ENCODE results near the gene UBE2K.

DNA sequence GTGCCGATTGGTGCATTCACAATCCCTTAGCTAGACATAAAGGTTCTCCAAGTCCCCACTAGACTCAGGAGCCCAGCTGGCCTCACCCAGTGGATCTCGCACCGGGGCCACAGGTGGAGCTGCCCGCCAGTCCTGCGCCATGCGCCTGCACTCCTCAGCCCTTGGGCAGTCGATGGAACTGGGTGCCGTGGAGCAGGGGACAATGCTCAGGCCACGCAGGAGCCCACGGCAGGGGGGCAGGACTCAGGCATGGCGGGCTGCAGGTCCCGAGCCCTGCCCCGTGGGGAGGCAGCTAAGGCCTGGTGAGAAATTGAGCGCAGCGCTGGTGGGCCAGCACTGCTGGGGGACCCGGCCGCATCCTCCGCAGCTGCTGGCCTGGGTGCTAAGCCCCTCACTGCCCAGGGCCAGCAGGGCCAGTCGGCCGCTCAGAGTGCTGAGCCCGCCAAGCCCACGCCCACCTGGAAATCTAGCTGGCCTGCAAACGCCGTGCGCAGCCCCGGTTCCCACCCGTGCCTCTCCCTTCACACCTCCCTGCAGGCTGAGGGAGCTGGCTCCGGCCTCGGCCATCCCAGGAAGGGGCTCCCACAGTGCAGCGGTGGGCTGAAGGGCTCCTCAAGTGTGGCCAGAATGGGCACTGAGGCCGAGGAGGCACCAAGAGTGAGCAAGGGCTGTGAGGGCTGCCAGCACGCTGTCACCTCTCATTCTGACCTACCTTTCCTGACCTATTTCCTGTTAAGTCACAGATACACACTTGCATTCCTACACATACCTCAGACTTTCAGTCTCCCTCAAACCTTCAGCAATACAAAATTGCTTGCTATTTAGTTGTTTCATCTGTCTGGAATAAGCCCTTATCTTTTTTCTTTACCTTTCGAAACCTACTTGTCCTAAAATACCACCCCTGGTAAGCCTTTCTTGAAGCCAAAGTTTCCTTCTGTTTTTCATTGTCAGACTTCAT lies 20.7 kb downstream of the UBE2K start:
- TF ChIP-seq POLR2A (IDR thresholded peaks at IDR 0.05; ENCODE audit: borderline replicate concordance, extremely low read depth, insufficient read depth, insufficient read length) (no peak), EZH2phosphoT487 (IDR thresholded peaks at IDR 0.05; ENCODE audit: borderline replicate concordance) (no peak), REST (IDR thresholded peaks at IDR 0.05; ENCODE audit: low read depth) (no peak), ZNF274 (IDR thresholded peaks at IDR 0.05; ENCODE audit: low read depth, low read length) (no peak), ZFX (IDR thresholded peaks at IDR 0.05) (no peak), CEBPB (IDR thresholded peaks at IDR 0.05; ENCODE audit: low read depth) (no peak), EZH2 (IDR thresholded peaks at IDR 0.05) (no peak), RAD21 (IDR thresholded peaks at IDR 0.05; ENCODE audit: low read depth) (no peak), YY1 (IDR thresholded peaks at IDR 0.05; ENCODE audit: extremely low read depth, insufficient replicate concordance, low read depth, low read length) (no peak), TCF7L2 (IDR thresholded peaks at IDR 0.05; ENCODE audit: borderline replicate concordance, extremely low read depth, insufficient read depth, insufficient read length) (no peak), SP1 (IDR thresholded peaks at IDR 0.05; ENCODE audit: low read depth) (no peak)
- TF ChIP-seq, protein P1, sequence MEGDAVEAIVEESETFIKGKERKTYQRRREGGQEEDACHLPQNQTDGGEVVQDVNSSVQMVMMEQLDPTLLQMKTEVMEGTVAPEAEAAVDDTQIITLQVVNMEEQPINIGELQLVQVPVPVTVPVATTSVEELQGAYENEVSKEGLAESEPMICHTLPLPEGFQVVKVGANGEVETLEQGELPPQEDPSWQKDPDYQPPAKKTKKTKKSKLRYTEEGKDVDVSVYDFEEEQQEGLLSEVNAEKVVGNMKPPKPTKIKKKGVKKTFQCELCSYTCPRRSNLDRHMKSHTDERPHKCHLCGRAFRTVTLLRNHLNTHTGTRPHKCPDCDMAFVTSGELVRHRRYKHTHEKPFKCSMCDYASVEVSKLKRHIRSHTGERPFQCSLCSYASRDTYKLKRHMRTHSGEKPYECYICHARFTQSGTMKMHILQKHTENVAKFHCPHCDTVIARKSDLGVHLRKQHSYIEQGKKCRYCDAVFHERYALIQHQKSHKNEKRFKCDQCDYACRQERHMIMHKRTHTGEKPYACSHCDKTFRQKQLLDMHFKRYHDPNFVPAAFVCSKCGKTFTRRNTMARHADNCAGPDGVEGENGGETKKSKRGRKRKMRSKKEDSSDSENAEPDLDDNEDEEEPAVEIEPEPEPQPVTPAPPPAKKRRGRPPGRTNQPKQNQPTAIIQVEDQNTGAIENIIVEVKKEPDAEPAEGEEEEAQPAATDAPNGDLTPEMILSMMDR (IDR thresholded peaks at IDR 0.05 in 2 of 3, conservative IDR thresholded peaks at IDR 0.05 in 1 of 3; ENCODE audit: borderline replicate concordance in 1 of 3, insufficient read depth in 1 of 3, low read depth in 2 of 3, low read length in 2 of 3) = no peak
- TF ChIP-seq, protein P2, sequence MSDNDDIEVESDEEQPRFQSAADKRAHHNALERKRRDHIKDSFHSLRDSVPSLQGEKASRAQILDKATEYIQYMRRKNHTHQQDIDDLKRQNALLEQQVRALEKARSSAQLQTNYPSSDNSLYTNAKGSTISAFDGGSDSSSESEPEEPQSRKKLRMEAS (IDR thresholded peaks at IDR 0.05) = no peak
